ENCODE data around the gene ATCAY.
"Not testable (repeated sequence)": the region's sequence is repeated elsewhere in the genome, so short reads cannot be mapped to it uniquely, and the experiment has no call there.

Gene ATCAY

GRCh38 chr19:3949997-3950859 is 69.7 kb downstream of the ATCAY start:
- DNase-seq: no peak

- no peak for DNase-seq
Observed at GRCh38 chr19:3950871-3951861, 70.7 kb downstream of the ATCAY start.

- not testable (repeated sequence) for DNase-seq
Observed at GRCh38 chr19:3952755-3953276, 72.3 kb downstream of the ATCAY start.

- DNase-seq: no peak
Observed at GRCh38 chr19:3954107-3954506, 73.6 kb downstream of the ATCAY start.

GRCh38 chr19:3955276-3955675 is 74.8 kb downstream of the ATCAY start:
- DNase-seq: not testable (repeated sequence)

GRCh38 chr19:3955688-3956087 is 75.2 kb downstream of the ATCAY start:
- DNase-seq: no peak

GRCh38 chr19:3958836-3959765 is 78.6 kb downstream of the ATCAY start:
- no peak for DNase-seq

GRCh38 chr19:3959766-3960131 is 79.3 kb downstream of the ATCAY start:
- DNase-seq: no peak

GRCh38 chr19:3961007-3961406 is 80.5 kb downstream of the ATCAY start:
- no peak for DNase-seq

GRCh38 chr19:3963458-3964255 is 83.2 kb downstream of the ATCAY start:
- DNase-seq: no peak

GRCh38 chr19:3964256-3965194 is 84.0 kb downstream of the ATCAY start:
- no peak for DNase-seq

GRCh38 chr19:3966051-3967017 is 85.8 kb downstream of the ATCAY start:
- peak; percentile 29 for DNase-seq

GRCh38 chr19:3967983-3968382 is 87.5 kb downstream of the ATCAY start:
- not testable (repeated sequence) for DNase-seq

GRCh38 chr19:3968556-3969434 is 88.3 kb downstream of the ATCAY start:
- DNase-seq: peak; percentile 22

GRCh38 chr19:3969435-3970312 is 89.2 kb downstream of the ATCAY start:
- DNase-seq: no peak

GRCh38 chr19:3970313-3970807 is 89.9 kb downstream of the ATCAY start:
- DNase-seq: no peak
